ENCODE measurements around the gene RSPH6A. TPM values are rescaled to one million over a fixed set of nuclear protein-coding genes. Genes with fewer than 3 reads are reported as not detected.

Gene RSPH6A
- total RNA-seq, 4 donors from 2014 or later, result 0.50 to 8.9 (median 3.9) TPM

DNA sequence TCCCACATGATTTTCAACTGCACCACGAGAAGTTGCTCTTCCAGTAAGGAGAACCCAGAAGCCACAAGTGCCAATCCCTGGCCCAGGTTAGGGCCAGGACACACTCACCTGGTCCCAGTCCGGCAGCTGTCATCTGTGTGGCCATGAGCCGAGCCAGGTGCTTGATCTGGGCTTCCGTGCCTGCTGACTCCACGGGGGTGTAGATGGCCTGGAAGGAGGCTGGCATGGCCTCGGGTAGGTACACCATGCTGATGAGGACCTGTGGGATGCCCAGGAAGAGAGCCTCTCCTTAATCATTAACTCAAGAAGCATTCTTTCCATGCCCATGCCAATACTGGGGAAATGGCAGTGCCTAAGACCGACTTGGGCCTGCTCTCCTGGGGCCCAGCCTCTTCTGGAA, 19.9 kb upstream of the RSPH6A start:
- no peak overlapping the region for H3K4me3 ChIP-seq (replicated peaks in 1 of 3)
- peaks cover 81 to 92% of the 10 kb centered on the region in 2 donors for H3K36me3 ChIP-seq
- no peak overlapping the region for H3K27ac ChIP-seq
- intact Hi-C loops (cut with DNase I), result no loop called here
- no peaks in the 10 kb centered on the region for H3K4me1 ChIP-seq
- WGBS, 2 donors, result 77 to 89% methylated on average over 6 to 7 of the region's 7 CpGs
- TF ChIP-seq, protein P1, sequence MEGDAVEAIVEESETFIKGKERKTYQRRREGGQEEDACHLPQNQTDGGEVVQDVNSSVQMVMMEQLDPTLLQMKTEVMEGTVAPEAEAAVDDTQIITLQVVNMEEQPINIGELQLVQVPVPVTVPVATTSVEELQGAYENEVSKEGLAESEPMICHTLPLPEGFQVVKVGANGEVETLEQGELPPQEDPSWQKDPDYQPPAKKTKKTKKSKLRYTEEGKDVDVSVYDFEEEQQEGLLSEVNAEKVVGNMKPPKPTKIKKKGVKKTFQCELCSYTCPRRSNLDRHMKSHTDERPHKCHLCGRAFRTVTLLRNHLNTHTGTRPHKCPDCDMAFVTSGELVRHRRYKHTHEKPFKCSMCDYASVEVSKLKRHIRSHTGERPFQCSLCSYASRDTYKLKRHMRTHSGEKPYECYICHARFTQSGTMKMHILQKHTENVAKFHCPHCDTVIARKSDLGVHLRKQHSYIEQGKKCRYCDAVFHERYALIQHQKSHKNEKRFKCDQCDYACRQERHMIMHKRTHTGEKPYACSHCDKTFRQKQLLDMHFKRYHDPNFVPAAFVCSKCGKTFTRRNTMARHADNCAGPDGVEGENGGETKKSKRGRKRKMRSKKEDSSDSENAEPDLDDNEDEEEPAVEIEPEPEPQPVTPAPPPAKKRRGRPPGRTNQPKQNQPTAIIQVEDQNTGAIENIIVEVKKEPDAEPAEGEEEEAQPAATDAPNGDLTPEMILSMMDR (IDR thresholded peaks at IDR 0.05), result no peak
- TF ChIP-seq POLR2A (IDR thresholded peaks at IDR 0.05), result no peak
- no peaks in the 10 kb centered on the region for H3K27me3 ChIP-seq
- no peak for DNase-seq
- H3K9me3 ChIP-seq, result no peaks in the 10 kb centered on the region

DNA sequence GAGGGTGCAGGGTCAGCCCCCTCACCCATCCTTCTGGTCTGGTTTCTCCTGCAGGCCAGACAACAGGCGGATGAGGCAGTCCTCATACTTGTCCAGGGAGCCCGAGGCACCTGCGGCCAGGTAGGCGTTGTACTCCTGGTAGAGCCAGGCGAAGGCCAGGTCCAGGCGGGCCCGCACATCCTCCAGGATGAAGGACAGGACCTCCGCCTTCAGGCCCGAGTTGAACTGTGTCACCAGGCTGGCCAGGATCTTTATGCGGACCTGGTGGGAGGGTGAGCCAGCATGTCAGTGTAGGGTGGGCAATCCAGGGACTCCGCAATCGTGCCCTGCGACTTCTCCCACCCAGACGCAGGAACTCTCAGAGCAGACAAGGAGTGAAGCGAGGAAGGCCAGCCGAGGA, 13.8 kb upstream of the RSPH6A start:
- TF ChIP-seq, protein P1 (IDR thresholded peaks at IDR 0.05), result no peak
- TF ChIP-seq POLR2A (IDR thresholded peaks at IDR 0.05), result no peak
- H3K36me3 ChIP-seq, result peaks cover 83 to 90% of the 10 kb centered on the region in 2 donors
- H3K27ac ChIP-seq, result no peak overlapping the region

DNA sequence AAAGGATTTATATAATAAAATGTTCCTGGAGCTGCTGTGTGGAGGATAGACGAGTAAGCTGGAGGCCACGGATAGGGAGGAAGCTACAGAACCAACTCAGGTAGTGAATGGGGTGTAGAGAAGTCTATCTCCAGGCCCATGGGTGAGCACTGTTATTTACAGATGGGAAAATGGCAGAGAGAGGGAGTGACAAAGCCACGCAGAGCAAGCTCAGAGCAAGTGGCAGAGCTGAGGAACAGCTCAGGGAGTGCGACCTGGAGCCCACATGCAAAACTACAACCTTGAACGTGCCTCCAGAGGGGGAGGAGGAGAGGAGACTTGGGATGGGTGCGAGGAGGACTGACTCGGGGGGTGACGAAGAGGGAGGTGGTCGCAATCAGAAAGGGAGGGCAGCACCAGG, 13.4 kb upstream of the RSPH6A start:
- TF ChIP-seq, protein P1 (IDR thresholded peaks at IDR 0.05), result no peak
- TF ChIP-seq POLR2A (IDR thresholded peaks at IDR 0.05), result no peak
- H3K9me3 ChIP-seq, result no peaks in the 10 kb centered on the region
- WGBS, 2 donors, result 83 to 88% methylated on average over 9 of the region's 9 CpGs
- H3K36me3 ChIP-seq, result peaks cover 86% of the 10 kb centered on the region in 2 donors
- H3K27ac ChIP-seq, result no peak overlapping the region
- H3K27me3 ChIP-seq, result no peaks in the 10 kb centered on the region
- H3K4me3 ChIP-seq (replicated peaks in 1 of 3), result no peak overlapping the region
- no peak for DNase-seq
- no peaks in the 10 kb centered on the region for H3K4me1 ChIP-seq
- intact Hi-C loops (cut with DNase I), result no loop called here

More for the DNA sequence above, 13.8 kb upstream of the RSPH6A start:
- Histone ChIP-seq H3K4me1 (no peaks in the 10 kb centered on the region), H3K9me3 (no peaks in the 10 kb centered on the region), H3K4me3 (replicated peaks in 1 of 3) (no peak overlapping the region), H3K27me3 (no peaks in the 10 kb centered on the region)
- WGBS, 2 donors, result 93 to 98% methylated on average over 16 of the region's 16 CpGs
- no peak for DNase-seq
- intact Hi-C loops (cut with DNase I), result no loop called here

- no peak for TF ChIP-seq POLR2A (IDR thresholded peaks at IDR 0.05)
- TF ChIP-seq, protein P1 (IDR thresholded peaks at IDR 0.05), result no peak
- Histone ChIP-seq H3K27ac (no peak overlapping the region), H3K36me3 (peaks cover 82 to 91% of the 10 kb centered on the region in 2 donors), H3K27me3 (no peaks in the 10 kb centered on the region), H3K4me3 (replicated peaks in 1 of 3) (no peak overlapping the region), H3K4me1 (no peaks in the 10 kb centered on the region), H3K9me3 (no peaks in the 10 kb centered on the region)
- intact Hi-C loops (cut with DNase I), result no loop called here
- no peak for DNase-seq
- WGBS, 2 donors, result 86 to 97% methylated on average over 12 to 13 of the region's 16 CpGs
Measured at GRCh38 chr19:45827459-45828093, 12.5 kb upstream of the RSPH6A start.

GRCh38 chr19:45826934-45827333, 11.8 kb upstream of the RSPH6A start:
- H3K4me3 ChIP-seq (replicated peaks in 1 of 3), result no peak overlapping the region
- no peak overlapping the region for H3K27ac ChIP-seq
- no peaks in the 10 kb centered on the region for H3K27me3 ChIP-seq
- peaks cover 77 to 90% of the 10 kb centered on the region in 2 donors for H3K36me3 ChIP-seq
- intact Hi-C loops (cut with DNase I), result no loop called here
- DNase-seq, result no peak
- H3K9me3 ChIP-seq, result no peaks in the 10 kb centered on the region
- TF ChIP-seq, protein P1 (IDR thresholded peaks at IDR 0.05), result no peak
- TF ChIP-seq POLR2A (IDR thresholded peaks at IDR 0.05), result no peak
- 85 to 94% methylated on average over 7 to 11 of the region's 11 CpGs for WGBS, 2 donors
- no peaks in the 10 kb centered on the region for H3K4me1 ChIP-seq
